Smooth muscle cell (in vitro differentiated cells): ENCODE results near the gene NUP88. TPM values are rescaled to one million over a fixed set of nuclear protein-coding genes. Genes with fewer than 3 reads are reported as not detected.

Source experiments
- DNase-seq: peaks from one replicate; lab custom pipeline; 2025; ENCODE audit not compliant: unreplicated experiment; lab: John Stamatoyannopoulos, UW
- H2AFZ ChIP-seq: fragments of 200-600 bp; sonication (generic); 2 replicates; pipeline ENCODE4 v1.6.0; 2016; ENCODE audit warnings: antibody characterized with exemption, low read depth, mild to moderate bottlenecking
- H3F3A ChIP-seq: fragments of 200-600 bp; sonication (generic); 2 replicates; pipeline ENCODE4 v1.6.0; 2017; ENCODE audit warnings: antibody characterized with exemption, low read depth
- H3K27ac ChIP-seq: fragments of 200-600 bp; sonication (generic); 2 replicates; pipeline ENCODE4 v1.5.1; 2016; ENCODE audit warnings: low read depth, mild to moderate bottlenecking
- H3K27me3 ChIP-seq: fragments of 200-600 bp; sonication (generic); 2 replicates; pipeline ENCODE4 v1.6.1; 2016; ENCODE audit warnings: low read depth, mild to moderate bottlenecking
- H3K36me3 ChIP-seq: fragments of 200-600 bp; sonication (generic); 2 replicates; pipeline ENCODE4 v1.5.1; 2016; ENCODE audit warnings: low read depth
- H3K4me1 ChIP-seq: fragments of 200-600 bp; sonication (generic); 2 replicates; pipeline ENCODE4 v1.5.1; 2016; ENCODE audit warnings: low read depth
- H3K4me2 ChIP-seq: fragments of 200-600 bp; sonication (generic); 2 replicates; pipeline ENCODE4 v1.6.0; 2016; ENCODE audit warnings: mild to moderate bottlenecking
- H3K4me3 ChIP-seq: fragments of 200-600 bp; sonication (generic); 2 replicates; pipeline ENCODE4 v1.5.1; 2016; ENCODE audit warnings: mild to moderate bottlenecking
- H3K79me2 ChIP-seq: fragments of 200-600 bp; sonication (generic); 2 replicates; pipeline ENCODE4 v1.6.0; 2016; ENCODE audit warnings: low read depth, mild to moderate bottlenecking
- H3K9ac ChIP-seq: fragments of 200-600 bp; sonication (generic); 2 replicates; pipeline ENCODE4 v1.6.0; 2016; ENCODE audit warnings: low read depth
- H3K9me3 ChIP-seq: fragments of 200-600 bp; sonication (generic); replicated peaks from 2 replicates; pipeline ENCODE4 v1.5.1; 2016; ENCODE audit warnings: low read depth
- H4K20me1 ChIP-seq: fragments of 200-600 bp; sonication (generic); 2 replicates; pipeline ENCODE4 v1.6.0; 2016; ENCODE audit warnings: low read depth
- CTCF ChIP-seq: fragments of 200-600 bp; sonication (generic); IDR thresholded peaks from 2 replicates; pipeline ENCODE4 v1.5.1; 2017; ENCODE audit warnings: borderline replicate concordance, mild to moderate bottlenecking, antibody characterized with exemption; ENCODE audit not compliant: insufficient read depth, poor library complexity, severe bottlenecking
- WGBS: methylation state at CpG from one replicate; pipeline ENCODE4 v1.1.7; 2016; ENCODE audit warnings: low lambda C conversion rate; 5-methylcytosine and 5-hydroxymethylcytosine counted together
- polyA plus RNA-seq: library from polyadenylated mRNA; unstranded; fragments of >200 nt; fragmentation: Nextera tagmentation; extraction: Ambion mirVana; gene quantifications from 2 replicates; pipeline ENCODE4 v1.2.1, GENCODE V29; 2016
- total RNA-seq: library from RNA; depleted of rRNA; stranded (reverse); fragments of >200 nt; gene quantifications from 2 replicates; pipeline ENCODE4 v1.2.3, GENCODE V29; 2014

The NUP88 gene
- total and polyA plus RNA-seq, 2 experiments from 2014 or later: 31.2 to 47.4 TPM

GRCh38 chr17:5379351-5380107, 39.9 kb downstream of the NUP88 start:
- Histone ChIP-seq H3K9ac (no peak overlapping the region), H3K27ac (no peak overlapping the region), H2AFZ (no peak overlapping the region), H3K27me3 (no peaks in the 10 kb centered on the region), H3K4me3 (no peak overlapping the region), H3K4me2 (no peak overlapping the region), H3K36me3 (peaks cover 17% of the 10 kb centered on the region), H3K4me1 (no peaks in the 10 kb centered on the region), H4K20me1 (no peaks in the 10 kb centered on the region), H3K79me2 (no peaks in the 10 kb centered on the region), H3K9me3 (no peaks in the 10 kb centered on the region), H3F3A (no peaks in the 10 kb centered on the region)
- TF ChIP-seq CTCF: no peak
- WGBS: 93% methylated on average over 11 of the region's 11 CpGs
- DNase-seq: no peak

- H3K4me3 ChIP-seq: no peak overlapping the region
- no peaks in the 10 kb centered on the region for H4K20me1 ChIP-seq
- H3K4me2 ChIP-seq: no peak overlapping the region
- no peak overlapping the region for H3K9ac ChIP-seq
- no peak for TF ChIP-seq CTCF
- no peaks in the 10 kb centered on the region for H3K27me3 ChIP-seq
- H3K36me3 ChIP-seq: peaks cover 12% of the 10 kb centered on the region
- 98% methylated on average over 3 of the region's 3 CpGs for WGBS
- no peaks in the 10 kb centered on the region for H3F3A ChIP-seq
- no peak for DNase-seq
- H3K27ac ChIP-seq: no peak overlapping the region
- H3K9me3 ChIP-seq: no peaks in the 10 kb centered on the region
- no peaks in the 10 kb centered on the region for H3K79me2 ChIP-seq
- H3K4me1 ChIP-seq: no peaks in the 10 kb centered on the region
- H2AFZ ChIP-seq: no peak overlapping the region
These were observed 40.8 kb downstream of the NUP88 start for GRCh38 chr17:5378566-5379207.

- Histone ChIP-seq H3K9me3 (no peaks in the 10 kb centered on the region), H3K27ac (no peak overlapping the region), H3K4me2 (no peak overlapping the region), H2AFZ (no peak overlapping the region), H3K79me2 (no peaks in the 10 kb centered on the region), H3K4me1 (no peaks in the 10 kb centered on the region), H3K9ac (no peak overlapping the region), H3K4me3 (no peak overlapping the region), H3K36me3 (no peaks in the 10 kb centered on the region), H3F3A (no peaks in the 10 kb centered on the region), H3K27me3 (no peaks in the 10 kb centered on the region), H4K20me1 (no peaks in the 10 kb centered on the region)
- TF ChIP-seq CTCF: no peak
- WGBS: 71% methylated on average over 6 of the region's 6 CpGs
- no peak for DNase-seq
These were observed 46.4 kb downstream of the NUP88 start for GRCh38 chr17:5373112-5373511.
